Esophagus muscularis mucosa (tissue), 4 donors: ENCODE data around the gene PEX10. TPM values are rescaled to one million over a fixed set of nuclear protein-coding genes. Genes with fewer than 3 reads are reported as not detected.
A peak's percentile ranks its signal among the peaks of the same experiment; 100 is the strongest.

ENCODE experiments used
- DNase-seq: peaks from one replicate; pipeline ENCODE4 v3.0.0-alpha.2; 2017; ENCODE audit errors: extremely low spot score
- H3K27ac ChIP-seq, 4 donors: fragments of 200-600 bp; sonication (generic); replicated peaks in 1 of 4; 1 replicate in 3 of 4; 2 replicates in 1 of 4; pipeline ENCODE4 v1.5.1; 2016 to 2019; ENCODE audit warnings: mild to moderate bottlenecking in 1 of 4
- H3K27me3 ChIP-seq, 4 donors: fragments of 200-600 bp; sonication (generic); one replicate each; pipeline versions ENCODE4 v1.5.1 to v1.6.0; 2016 to 2019
- H3K36me3 ChIP-seq, 4 donors: fragments of 200-600 bp; sonication (generic); one replicate each; pipeline ENCODE4 v1.5.1; 2016 to 2019
- H3K4me1 ChIP-seq, 4 donors: fragments of 200-600 bp; sonication (generic); one replicate each; pipeline ENCODE4 v1.5.1; 2016 to 2019
- H3K4me3 ChIP-seq, 4 donors: fragments of 200-600 bp; sonication (generic); 1 replicate in 2 of 4; 2 replicates in 2 of 4; pipeline ENCODE4 v1.5.1; 2016 to 2019; ENCODE audit warnings: mild to moderate bottlenecking in 4 of 4, moderate library complexity in 1 of 4
- H3K9me3 ChIP-seq, 4 donors: fragments of 200-600 bp; sonication (generic); 1 replicate in 3 of 4; 2 replicates in 1 of 4; pipeline ENCODE4 v1.5.1; 2016 to 2019
- EP300 ChIP-seq: sonication (generic); formaldehyde crosslinking; IDR thresholded peaks from one replicate; pipeline ENCODE4 v1.6.1; 2017; ENCODE audit warnings: antibody characterized with exemption
- POLR2A ChIP-seq: fragments of 450-650 bp; IDR thresholded peaks from one replicate; pipeline ENCODE4 v1.6.1; 2017; ENCODE audit warnings: antibody characterized with exemption, moderate library complexity, mild to moderate bottlenecking, low read depth
- POLR2AphosphoS5 ChIP-seq, 2 donors: sonication (generic); formaldehyde crosslinking; IDR thresholded peaks; one replicate each; pipeline ENCODE4 v1.6.1; 2017; ENCODE audit warnings: antibody characterized with exemption in 2 of 2
- WGBS: methylation state at CpG from one replicate; pipeline ENCODE4 v1.1.5; 2018; 5-methylcytosine and 5-hydroxymethylcytosine counted together
- intact Hi-C: fragments of 100-400 bp; cut with DNase I; formaldehyde crosslinking; loops from one replicate; pipeline ENCODE4 v1.15.1; 2023
- total RNA-seq, 4 donors: library from RNA; depleted of rRNA; stranded (reverse); fragments of >200 nt; gene quantifications; one replicate each; pipeline versions ENCODE4 v1.1.0 to v1.2.1, GENCODE V29; 2016
- TF ChIP-seq, protein P1 (sequence below), 3 experiments: fragments of 200-600 bp in 2 of 3; fragments of 450-650 bp in 1 of 3; sonication (generic) in 2 of 3; IDR thresholded peaks; one replicate each; pipeline ENCODE4 v1.5.1; 2017 to 2019; ENCODE audit warnings: antibody characterized with exemption in 3 of 3, mild to moderate bottlenecking in 2 of 3, moderate library complexity in 1 of 3

PEX10 gene
- total RNA-seq, 4 donors from 2014 or later, result 14.2 to 27.1 (median 20.3) TPM

DNA sequence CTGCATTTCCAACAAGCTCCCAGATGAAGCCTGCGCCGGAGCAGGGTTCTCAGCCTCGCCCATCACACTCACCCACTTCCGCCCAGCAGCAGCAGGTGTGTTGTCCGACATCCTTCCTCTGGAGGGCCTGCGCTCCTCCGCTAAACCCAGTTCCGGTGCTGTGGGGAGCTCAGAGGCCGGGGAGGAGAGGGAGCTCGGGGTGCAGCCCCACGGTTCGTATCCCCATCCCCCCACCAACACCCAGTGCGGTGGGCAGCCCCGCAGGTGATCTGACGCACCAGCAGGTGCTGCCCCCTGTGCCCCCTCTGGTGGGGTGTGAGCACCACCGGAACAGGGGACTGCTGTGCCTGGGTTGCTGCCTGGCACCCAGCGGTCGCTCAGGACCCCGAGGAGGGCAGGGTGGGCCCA, 3.4 kb upstream of the PEX10 start:
- TF ChIP-seq EP300 (no peak), POLR2AphosphoS5 (IDR thresholded peaks at IDR 0.05) (no peak), POLR2A (no peak)
- TF ChIP-seq, protein P1, sequence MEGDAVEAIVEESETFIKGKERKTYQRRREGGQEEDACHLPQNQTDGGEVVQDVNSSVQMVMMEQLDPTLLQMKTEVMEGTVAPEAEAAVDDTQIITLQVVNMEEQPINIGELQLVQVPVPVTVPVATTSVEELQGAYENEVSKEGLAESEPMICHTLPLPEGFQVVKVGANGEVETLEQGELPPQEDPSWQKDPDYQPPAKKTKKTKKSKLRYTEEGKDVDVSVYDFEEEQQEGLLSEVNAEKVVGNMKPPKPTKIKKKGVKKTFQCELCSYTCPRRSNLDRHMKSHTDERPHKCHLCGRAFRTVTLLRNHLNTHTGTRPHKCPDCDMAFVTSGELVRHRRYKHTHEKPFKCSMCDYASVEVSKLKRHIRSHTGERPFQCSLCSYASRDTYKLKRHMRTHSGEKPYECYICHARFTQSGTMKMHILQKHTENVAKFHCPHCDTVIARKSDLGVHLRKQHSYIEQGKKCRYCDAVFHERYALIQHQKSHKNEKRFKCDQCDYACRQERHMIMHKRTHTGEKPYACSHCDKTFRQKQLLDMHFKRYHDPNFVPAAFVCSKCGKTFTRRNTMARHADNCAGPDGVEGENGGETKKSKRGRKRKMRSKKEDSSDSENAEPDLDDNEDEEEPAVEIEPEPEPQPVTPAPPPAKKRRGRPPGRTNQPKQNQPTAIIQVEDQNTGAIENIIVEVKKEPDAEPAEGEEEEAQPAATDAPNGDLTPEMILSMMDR (IDR thresholded peaks at IDR 0.05), result no peak
- H3K4me3 ChIP-seq, result no peak overlapping the region
- H3K27me3 ChIP-seq, result peaks cover 0 to 57% (median 26%) of the 10 kb centered on the region in 4 donors
- no peaks in the 10 kb centered on the region for H3K9me3 ChIP-seq
- 47% methylated on average over 7 of the region's 19 CpGs for WGBS
- intact Hi-C loops, result loop anchor here (5.0 kb wide), 2 partner anchors 371 to 1006 kb away; no protein-coding TSS in a partner anchor
- H3K27ac ChIP-seq, result no peak overlapping the region
- DNase-seq, result no peak
- H3K4me1 ChIP-seq, result peaks cover 27 to 34% (median 30%) of the 10 kb centered on the region in 4 donors
- no peaks in the 10 kb centered on the region for H3K36me3 ChIP-seq

DNA sequence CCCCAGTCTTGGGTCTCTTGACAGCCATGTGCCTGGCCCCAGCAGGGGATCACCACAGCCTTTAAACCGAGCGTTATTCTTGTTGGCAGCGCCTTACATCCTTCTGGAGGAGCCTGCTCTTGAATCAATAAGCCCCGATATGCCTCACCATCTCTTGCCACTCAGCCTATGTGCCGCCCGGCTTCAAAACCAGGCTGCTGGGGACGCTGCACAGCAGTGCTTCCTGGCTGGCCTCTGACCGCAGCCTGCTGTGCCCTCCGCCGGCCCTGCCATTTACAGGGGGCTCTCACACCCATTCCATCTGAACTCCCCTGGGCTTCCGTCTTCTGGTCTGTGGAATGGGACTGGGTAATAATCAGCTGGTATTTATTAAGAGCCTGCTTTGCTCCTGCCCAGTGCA, 3.0 kb upstream of the PEX10 start:
- H3K27ac ChIP-seq, result no peak overlapping the region
- no peak for DNase-seq
- H3K27me3 ChIP-seq, result peaks cover 0 to 52% (median 23%) of the 10 kb centered on the region in 4 donors
- TF ChIP-seq POLR2AphosphoS5 (IDR thresholded peaks at IDR 0.05) (no peak), POLR2A (no peak), EP300 (no peak)
- TF ChIP-seq, protein P1 (IDR thresholded peaks at IDR 0.05), result no peak
- H3K9me3 ChIP-seq, result no peaks in the 10 kb centered on the region
- intact Hi-C loops, result loop anchor here (5.0 kb wide), 2 partner anchors 372 to 1007 kb away; no protein-coding TSS in a partner anchor
- no peaks in the 10 kb centered on the region for H3K36me3 ChIP-seq
- peaks cover 27 to 37% (median 30%) of the 10 kb centered on the region in 4 donors for H3K4me1 ChIP-seq
- no peak overlapping the region for H3K4me3 ChIP-seq
- 62% methylated on average over 9 of the region's 11 CpGs for WGBS

DNA sequence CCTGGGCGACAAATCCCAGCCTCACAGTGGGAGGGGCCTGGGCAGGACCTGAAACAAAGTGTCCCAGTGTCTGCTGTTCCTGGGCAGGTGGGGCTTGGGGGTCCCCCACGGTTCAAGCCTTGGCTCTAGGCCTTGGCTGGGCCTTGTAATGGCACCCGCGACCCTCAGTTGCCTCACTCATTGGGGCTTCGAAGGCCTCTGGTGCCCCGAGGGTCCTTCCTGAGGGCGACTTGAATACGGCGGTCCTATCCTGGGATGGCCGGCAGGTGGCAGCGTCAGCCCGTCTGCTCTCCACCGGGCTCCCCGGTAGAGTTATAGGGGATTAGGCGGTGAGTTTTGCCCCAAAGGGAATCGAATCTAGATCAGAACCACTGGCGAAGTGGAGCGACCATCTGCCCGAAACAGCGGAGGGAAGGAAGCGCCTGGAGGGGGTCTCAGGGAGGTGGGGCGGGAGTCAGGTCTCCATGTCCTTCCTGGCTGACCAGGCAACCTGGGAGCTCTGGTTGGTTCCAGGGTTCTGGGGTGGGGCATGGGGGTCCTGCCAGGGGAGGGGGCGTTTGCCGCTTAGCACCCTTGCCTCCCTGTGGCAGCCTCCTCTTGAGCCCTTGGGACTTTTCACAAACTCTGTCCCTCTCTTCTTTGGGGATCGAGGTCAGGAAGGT, 2.1 kb upstream of the PEX10 start:
- Histone ChIP-seq H3K27ac (peak overlapping the region in 2 of 4 donors; percentile 87 to 93), H3K27me3 (peaks cover 0 to 43% (median 16%) of the 10 kb centered on the region in 4 donors), H3K4me1 (peaks cover 27 to 37% (median 30%) of the 10 kb centered on the region in 4 donors), H3K36me3 (peaks cover 0 to 8% (median 4%) of the 10 kb centered on the region in 4 donors), H3K9me3 (no peaks in the 10 kb centered on the region), H3K4me3 (peak overlapping the region in 1 of 4 donors; percentile 39)
- TF ChIP-seq, protein P1 (IDR thresholded peaks at IDR 0.05), result peak; percentile 91 to 96 (median 93)
- TF ChIP-seq POLR2AphosphoS5 (IDR thresholded peaks at IDR 0.05), result peak in 1 of 2 donors; percentile 28
- TF ChIP-seq POLR2A, result no peak
- TF ChIP-seq EP300, result no peak
- intact Hi-C loops, result loop anchor here (1.0 to 5.0 kb wide), 3 partner anchors 113 to 228 kb away; partner anchors contain the start of gene PANK4
- no peak for DNase-seq
- WGBS, result 3% methylated on average over 19 of the region's 25 CpGs

DNA sequence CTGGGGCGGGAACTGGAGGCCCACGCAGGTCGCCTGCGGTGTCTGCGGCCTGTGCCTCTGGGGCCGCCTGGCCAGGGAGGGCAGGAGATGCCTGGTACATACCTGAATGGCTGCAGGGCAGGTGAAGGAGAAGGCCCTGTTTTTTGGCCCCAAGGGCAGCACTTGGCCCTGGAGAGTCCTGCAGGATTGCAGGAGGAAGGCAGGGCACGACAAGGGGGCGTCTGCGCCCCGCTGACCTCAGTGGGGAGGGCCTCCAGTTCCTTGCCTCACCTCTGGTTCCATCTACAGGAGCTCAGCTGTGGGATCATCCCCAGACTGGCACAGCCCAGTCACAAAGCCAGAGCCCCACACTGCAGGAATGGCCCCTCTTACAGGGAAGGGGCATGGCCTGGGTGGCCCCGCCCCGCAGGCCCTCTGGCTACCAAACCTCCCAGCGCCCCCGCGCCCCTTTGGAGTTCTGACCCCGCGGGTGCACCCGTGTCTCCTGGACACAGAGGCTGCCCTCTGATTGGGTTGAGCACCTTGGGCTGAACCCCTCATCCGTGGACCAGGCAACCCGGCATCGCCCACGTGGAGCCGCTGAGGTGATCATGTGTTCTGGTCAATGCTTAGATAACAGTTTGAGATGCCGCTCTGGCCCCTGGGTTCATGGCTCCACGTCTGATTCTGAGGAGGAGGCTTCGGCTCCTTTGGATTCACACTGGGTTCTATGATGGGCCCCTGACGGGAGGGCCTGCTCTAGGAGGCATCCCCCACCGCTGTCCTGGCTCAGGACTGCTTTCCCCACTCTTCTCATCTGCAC, 1.3 kb upstream of the PEX10 start:
- 50% methylated on average over 22 of the region's 28 CpGs for WGBS
- Histone ChIP-seq H3K4me3 (peak overlapping the region; percentile 75 to 97 (median 94)), H3K36me3 (peaks cover under 1 to 16% (median 8%) of the 10 kb centered on the region in 4 donors), H3K4me1 (peaks cover 27 to 37% (median 30%) of the 10 kb centered on the region in 4 donors), H3K27me3 (peaks cover 0 to 36% (median 12%) of the 10 kb centered on the region in 4 donors), H3K27ac (peak overlapping the region; percentile 87 to 95 (median 92)), H3K9me3 (no peaks in the 10 kb centered on the region)
- no peak for TF ChIP-seq POLR2AphosphoS5 (IDR thresholded peaks at IDR 0.05)
- TF ChIP-seq, protein P1 (IDR thresholded peaks at IDR 0.05), result no peak
- TF ChIP-seq EP300, result no peak
- no peak for TF ChIP-seq POLR2A
- intact Hi-C loops, result loop anchor here (1.0 to 5.0 kb wide), 4 partner anchors 114 to 229 kb away; partner anchors contain the start of gene PANK4
- no peak for DNase-seq
